ENCODE results near the gene BMPER. TPM values are rescaled to one million over a fixed set of nuclear protein-coding genes. Genes with fewer than 3 reads are reported as not detected.

Gene BMPER
- polyA plus RNA-seq, 1 of the 3 experiments (the other 2 are of a cell fraction): 20.0 TPM

- Histone ChIP-seq H3K79me2 (ENCODE audit: insufficient read depth) (no peaks in the 10 kb centered on the region), H3K4me2 (no peak overlapping the region), H2AFZ (ENCODE audit: low read depth) (no peak overlapping the region), H3K27ac (ENCODE audit: low read depth in 2 of 2, low read length in 1 of 2) (no peak overlapping the region), H3K4me1 (ENCODE audit: control insufficient read depth in 1 of 2, insufficient read depth in 2 of 2, low read depth in 1 of 2, low read length in 1 of 2) (peaks cover 0 to 4% of the 10 kb centered on the region in 2 experiments; a peak in 3 of 4 replicates), H3K9me2 (no peaks in the 10 kb centered on the region), H3K36me3 (replicated peaks in 1 of 2; ENCODE audit: control insufficient read depth in 1 of 2, insufficient read depth in 2 of 2, low read length in 1 of 2) (no peaks in the 10 kb centered on the region), H4K20me1 (ENCODE audit: insufficient read depth) (no peaks in the 10 kb centered on the region), H3K9me3 (no peaks in the 10 kb centered on the region), H3K27me3 (ENCODE audit: insufficient read depth) (no peaks in the 10 kb centered on the region), H3F3A (replicated peaks; ENCODE audit: insufficient read depth) (no peaks in the 10 kb centered on the region), H3K4me3 (ENCODE audit: low read depth in 2 of 2, low read length in 1 of 2) (no peak overlapping the region; a peak in 1 of 4 replicates), H3K9ac (no peak overlapping the region)
- peak; percentile 33 for DNase-seq
- TF ChIP-seq USF1 (IDR thresholded peaks at IDR 0.05; ENCODE audit: borderline replicate concordance, low read depth) (no peak), CTCF (IDR thresholded peaks at IDR 0.05) (peak; percentile 74), TCF12 (IDR thresholded peaks at IDR 0.05) (peak; percentile 48), YY1 (IDR thresholded peaks at IDR 0.05; ENCODE audit: low read depth) (no peak), SMC3 (IDR thresholded peaks at IDR 0.05; ENCODE audit: low read depth, low read length) (peak; percentile 74), RAD21 (IDR thresholded peaks at IDR 0.05; ENCODE audit: low read length) (peak; percentile 75)
- CTCF ChIA-PET: interaction anchor here (1.1 to 2.6 kb wide), 6 partner anchors 11 to 87 kb away, joined by 3 to 7 read pairs (median 4); no protein-coding TSS in a partner anchor
- POLR2A ChIA-PET: no interaction called here
- WGBS (ENCODE audit: low lambda C conversion rate): 14% methylated on average over 4 of the region's 4 CpGs
Observed at GRCh38 chr7:34091321-34091917, 186.1 kb downstream of the BMPER start.

- no peak for TF ChIP-seq RCOR1 (IDR thresholded peaks at IDR 0.05; ENCODE audit: low read length)
- Histone ChIP-seq H3K79me2 (ENCODE audit: insufficient read depth) (no peaks in the 10 kb centered on the region), H3K9me3 (no peaks in the 10 kb centered on the region), H4K20me1 (ENCODE audit: insufficient read depth) (no peaks in the 10 kb centered on the region), H3K9ac (no peak overlapping the region), H3K4me2 (no peak overlapping the region), H3K4me1 (ENCODE audit: control insufficient read depth in 1 of 2, insufficient read depth in 2 of 2, low read depth in 1 of 2, low read length in 1 of 2) (no peaks in the 10 kb centered on the region; a peak in 3 of 4 replicates), H3F3A (replicated peaks; ENCODE audit: insufficient read depth) (no peaks in the 10 kb centered on the region), H3K27ac (ENCODE audit: low read depth in 2 of 2, low read length in 1 of 2) (no peak overlapping the region), H3K4me3 (ENCODE audit: low read depth in 2 of 2, low read length in 1 of 2) (no peak overlapping the region), H2AFZ (ENCODE audit: low read depth) (no peak overlapping the region), H3K27me3 (ENCODE audit: insufficient read depth) (no peaks in the 10 kb centered on the region), H3K36me3 (replicated peaks in 1 of 2; ENCODE audit: control insufficient read depth in 1 of 2, insufficient read depth in 2 of 2, low read length in 1 of 2) (no peaks in the 10 kb centered on the region), H3K9me2 (no peaks in the 10 kb centered on the region)
- WGBS (ENCODE audit: low lambda C conversion rate): 65% methylated on average over 3 of the region's 3 CpGs
- no peak for DNase-seq
- POLR2A ChIA-PET: no interaction called here
- CTCF ChIA-PET: interaction anchor here (0.8 to 1.5 kb wide), 3 partner anchors 13 to 72 kb away, joined by 3 to 5 read pairs (median 4); no protein-coding TSS in a partner anchor
Observed at GRCh38 chr7:34093276-34093675, 187.9 kb downstream of the BMPER start.

GRCh38 chr7:34096198-34096651 lies 190.9 kb downstream of the BMPER start:
- H3K9ac ChIP-seq: no peak overlapping the region
- H3K4me1 ChIP-seq (ENCODE audit: control insufficient read depth in 1 of 2, insufficient read depth in 2 of 2, low read depth in 1 of 2, low read length in 1 of 2): no peaks in the 10 kb centered on the region; a peak in 3 of 4 replicates
- no peak overlapping the region for H3K4me3 ChIP-seq (ENCODE audit: low read depth in 2 of 2, low read length in 1 of 2)
- 23% methylated on average over 4 of the region's 4 CpGs for whole genome bisulfite sequencing (ENCODE audit: low lambda C conversion rate)
- H3K27ac ChIP-seq (ENCODE audit: low read depth in 2 of 2, low read length in 1 of 2): peak overlapping the region in 1 of 2 experiments; percentile 35; a peak in 1 of 4 replicates
- H3K9me2 ChIP-seq: no peaks in the 10 kb centered on the region
- no peaks in the 10 kb centered on the region for H4K20me1 ChIP-seq (ENCODE audit: insufficient read depth)
- no peaks in the 10 kb centered on the region for H3F3A ChIP-seq (replicated peaks; ENCODE audit: insufficient read depth)
- ChIA-PET POLR2A (no interaction called here), CTCF (interaction anchor here (1.0 kb wide), 1 partner anchor 8 kb away, joined by 4 read pairs; no protein-coding TSS in a partner anchor)
- DNase-seq: no peak
- H3K36me3 ChIP-seq (replicated peaks in 1 of 2; ENCODE audit: control insufficient read depth in 1 of 2, insufficient read depth in 2 of 2, low read length in 1 of 2): no peaks in the 10 kb centered on the region
- 0 out of 2 replicates have a peak overlapping the region, but pooled peaks have one; percentile 14 for H2AFZ ChIP-seq (ENCODE audit: low read depth)
- H3K27me3 ChIP-seq (ENCODE audit: insufficient read depth): no peaks in the 10 kb centered on the region
- H3K79me2 ChIP-seq (ENCODE audit: insufficient read depth): no peaks in the 10 kb centered on the region
- no peaks in the 10 kb centered on the region for H3K9me3 ChIP-seq
- peak overlapping the region; percentile 10 for H3K4me2 ChIP-seq
- TF ChIP-seq CTCF (IDR thresholded peaks at IDR 0.05): no peak
- TF ChIP-seq PBX3 (IDR thresholded peaks at IDR 0.05): peak; percentile 80
- TF ChIP-seq CHD2 (IDR thresholded peaks at IDR 0.05; ENCODE audit: low read length, partially characterized antibody): no peak
- no peak for TF ChIP-seq FOXM1 (IDR thresholded peaks at IDR 0.05; ENCODE audit: low read depth)
- no peak for TF ChIP-seq ZBTB33 (IDR thresholded peaks at IDR 0.05; ENCODE audit: borderline replicate concordance, low read depth)
- TF ChIP-seq RCOR1 (IDR thresholded peaks at IDR 0.05; ENCODE audit: low read length): no peak
- peak; percentile 45; the same call in 1 of the 2 replicates for TF ChIP-seq POLR2AphosphoS5 (IDR thresholded peaks at IDR 0.05; ENCODE audit: low read depth, low read length)
